ENCODE measurements around the gene UNC45A. TPM values are rescaled to one million over a fixed set of nuclear protein-coding genes. Genes with fewer than 3 reads are reported as not detected.

UNC45A gene
- total RNA-seq, 1 donor from 2014 or later, result 65.1 TPM

DNA sequence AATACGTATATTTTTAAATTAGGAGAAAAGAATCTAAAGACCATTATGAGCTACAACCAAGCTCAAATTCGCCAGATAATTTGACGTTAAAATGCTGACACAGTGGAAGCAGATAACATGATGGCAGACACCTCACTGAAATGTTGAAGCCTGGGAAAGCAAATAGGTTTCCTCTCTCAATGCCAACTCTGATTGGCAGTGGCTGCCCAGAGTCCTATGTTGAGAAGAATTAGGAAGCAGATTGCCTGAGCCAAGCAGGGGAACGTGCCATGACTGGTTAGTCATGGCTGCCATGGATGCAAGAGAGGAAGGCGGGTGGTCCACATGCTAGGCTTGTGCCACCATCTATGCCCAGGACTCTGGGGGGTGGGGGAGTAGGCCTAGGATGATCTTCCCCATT is 3.2 kb downstream of the UNC45A start:
- H3K9me3 Mint-ChIP-seq (ENCODE audit: unreplicated experiment), result no peaks in the 10 kb centered on the region
- no peak overlapping the region for H3K4me3 Mint-ChIP-seq (ENCODE audit: unreplicated experiment)
- H3K4me1 Mint-ChIP-seq (ENCODE audit: low read depth, unreplicated experiment), result peaks cover 13% of the 10 kb centered on the region
- no peak for DNase-seq
- H3K27ac Mint-ChIP-seq (ENCODE audit: unreplicated experiment), result no peak overlapping the region
- H3K36me3 Mint-ChIP-seq (ENCODE audit: unreplicated experiment), result no peaks in the 10 kb centered on the region
- TF ChIP-seq CTCF (IDR thresholded peaks at IDR 0.05; ENCODE audit: partially characterized antibody, unreplicated experiment), result no peak
- H3K27me3 Mint-ChIP-seq (ENCODE audit: unreplicated experiment), result peaks cover 5% of the 10 kb centered on the region

- H3K4me3 Mint-ChIP-seq (ENCODE audit: unreplicated experiment), result no peak overlapping the region
- no peaks in the 10 kb centered on the region for H3K36me3 Mint-ChIP-seq (ENCODE audit: unreplicated experiment)
- H3K9me3 Mint-ChIP-seq (ENCODE audit: unreplicated experiment), result no peaks in the 10 kb centered on the region
- no peak for DNase-seq
- H3K4me1 Mint-ChIP-seq (ENCODE audit: low read depth, unreplicated experiment), result peaks cover 8% of the 10 kb centered on the region
- TF ChIP-seq CTCF (IDR thresholded peaks at IDR 0.05; ENCODE audit: partially characterized antibody, unreplicated experiment), result no peak
- peaks cover 3% of the 10 kb centered on the region for H3K27me3 Mint-ChIP-seq (ENCODE audit: unreplicated experiment)
- no peak overlapping the region for H3K27ac Mint-ChIP-seq (ENCODE audit: unreplicated experiment)
These were observed 4.7 kb downstream of the UNC45A start for GRCh38 chr15:90939756-90940155.

DNA sequence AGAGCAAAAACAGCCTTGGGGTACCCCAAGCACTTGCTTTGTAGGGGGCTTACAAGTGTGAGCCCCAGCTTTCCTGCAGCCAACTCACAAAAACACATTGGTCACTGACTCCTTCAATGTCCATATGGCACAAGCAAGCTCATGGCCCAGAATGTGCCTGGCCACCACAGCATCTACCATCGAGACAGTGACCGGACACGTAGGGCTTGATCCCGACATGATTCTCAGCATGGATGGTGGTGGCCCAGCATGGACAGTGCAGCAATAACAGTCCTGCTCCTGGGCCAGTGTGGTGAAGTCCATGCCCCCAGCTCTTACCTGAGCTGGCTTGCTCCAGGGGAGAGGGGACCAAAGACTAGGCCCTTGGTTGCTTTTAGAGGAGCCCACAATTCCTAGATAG is 6.0 kb downstream of the UNC45A start:
- Mint-ChIP-seq H3K9me3 (ENCODE audit: unreplicated experiment) (no peaks in the 10 kb centered on the region), H3K36me3 (ENCODE audit: unreplicated experiment) (no peaks in the 10 kb centered on the region), H3K27ac (ENCODE audit: unreplicated experiment) (no peak overlapping the region), H3K27me3 (ENCODE audit: unreplicated experiment) (peaks cover 3% of the 10 kb centered on the region), H3K4me3 (ENCODE audit: unreplicated experiment) (no peak overlapping the region), H3K4me1 (ENCODE audit: low read depth, unreplicated experiment) (peaks cover 5% of the 10 kb centered on the region)
- TF ChIP-seq CTCF (IDR thresholded peaks at IDR 0.05; ENCODE audit: partially characterized antibody, unreplicated experiment), result no peak
- DNase-seq, result no peak

- TF ChIP-seq CTCF (IDR thresholded peaks at IDR 0.05; ENCODE audit: partially characterized antibody, unreplicated experiment), result no peak
- no peak for DNase-seq
- Mint-ChIP-seq H3K9me3 (ENCODE audit: unreplicated experiment) (peaks cover 2% of the 10 kb centered on the region), H3K4me1 (ENCODE audit: low read depth, unreplicated experiment) (no peaks in the 10 kb centered on the region), H3K27me3 (ENCODE audit: unreplicated experiment) (no peaks in the 10 kb centered on the region), H3K27ac (ENCODE audit: unreplicated experiment) (no peak overlapping the region), H3K36me3 (ENCODE audit: unreplicated experiment) (no peaks in the 10 kb centered on the region), H3K4me3 (ENCODE audit: unreplicated experiment) (no peak overlapping the region)
These were observed 7.5 kb downstream of the UNC45A start for GRCh38 chr15:90942354-90943120.

GRCh38 chr15:90945091-90945490 is 10.0 kb downstream of the UNC45A start:
- Mint-ChIP-seq H3K36me3 (ENCODE audit: unreplicated experiment) (no peaks in the 10 kb centered on the region), H3K27ac (ENCODE audit: unreplicated experiment) (no peak overlapping the region)

More at GRCh38 chr15:90945091-90945490, 10.0 kb downstream of the UNC45A start:
- H3K4me1 Mint-ChIP-seq (ENCODE audit: low read depth, unreplicated experiment), result no peaks in the 10 kb centered on the region
- DNase-seq, result no peak
- H3K27me3 Mint-ChIP-seq (ENCODE audit: unreplicated experiment), result no peaks in the 10 kb centered on the region
- no peak for TF ChIP-seq CTCF (IDR thresholded peaks at IDR 0.05; ENCODE audit: partially characterized antibody, unreplicated experiment)
- no peak overlapping the region for H3K4me3 Mint-ChIP-seq (ENCODE audit: unreplicated experiment)
- H3K9me3 Mint-ChIP-seq (ENCODE audit: unreplicated experiment), result peaks cover 2% of the 10 kb centered on the region
